Mesothelial cell of epicardium (in vitro differentiated cells): ENCODE results near the gene GCNT2. TPM values are rescaled to one million over a fixed set of nuclear protein-coding genes. Genes with fewer than 3 reads are reported as not detected.
"Not testable (repeated sequence)": the region's sequence is repeated elsewhere in the genome, so short reads cannot be mapped to it uniquely, and the experiment has no call there.

Experiments
- DNase-seq, 2 experiments: peaks; one replicate each; pipeline ENCODE4 v3.0.0; 2021; ENCODE audit warnings: low spot score in 2 of 2; ENCODE audit not compliant: unreplicated experiment in 2 of 2
- H3K27ac Mint-ChIP-seq: 2 replicates; pipeline ENCODE4 v1.8.0; 2021; ENCODE audit warnings: mixed read lengths
- H3K27me3 Mint-ChIP-seq: 2 replicates; pipeline ENCODE4 v1.8.0; 2021; ENCODE audit warnings: low read depth, mixed read lengths
- H3K36me3 Mint-ChIP-seq: 2 replicates; pipeline ENCODE4 v1.8.0; 2021; ENCODE audit warnings: mixed read lengths
- H3K4me1 Mint-ChIP-seq: 2 replicates; pipeline ENCODE4 v1.8.0; 2021; ENCODE audit warnings: mixed read lengths
- H3K4me3 Mint-ChIP-seq: 2 replicates; pipeline ENCODE4 v1.8.0; 2021; ENCODE audit warnings: mild to moderate bottlenecking, moderate library complexity, mixed read lengths
- H3K9me3 Mint-ChIP-seq: 2 replicates; pipeline ENCODE4 v1.8.0; 2021; ENCODE audit warnings: mixed read lengths
- total RNA-seq: library from RNA; stranded (reverse); gene quantifications from 3 replicates; pipeline ENCODE4 v1.2.1, GENCODE V29; 2021
- TF ChIP-seq, protein P1 (sequence below): fragments of 200-600 bp; sonication (generic); IDR thresholded peaks from one replicate; pipeline ENCODE4 v1.5.0; 2021; ENCODE audit warnings: antibody characterized with exemption; ENCODE audit not compliant: unreplicated experiment

The GCNT2 gene
- total RNA-seq, 1 donor from 2014 or later: 29.3 TPM

DNA sequence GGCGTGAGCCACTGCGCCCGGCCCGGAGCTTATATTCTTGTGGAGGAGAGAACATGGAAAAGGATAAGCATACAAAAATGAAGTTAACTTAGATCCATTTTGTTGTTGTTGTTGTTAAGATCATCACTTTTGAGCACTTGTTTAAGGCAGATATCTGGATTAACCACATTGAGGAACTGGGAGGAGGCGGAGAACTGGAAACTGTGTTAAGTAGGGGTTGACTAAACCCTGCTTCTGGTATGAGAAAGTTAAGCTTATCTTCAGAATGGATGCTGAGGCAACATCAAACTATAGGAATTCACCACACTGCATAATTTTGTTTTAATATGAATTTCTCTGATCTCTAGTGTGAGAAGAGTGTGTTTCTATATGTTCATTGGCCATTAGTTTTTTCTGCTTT, 57.6 kb downstream of the GCNT2 start:
- Mint-ChIP-seq H3K9me3 (no peaks in the 10 kb centered on the region), H3K27ac (no peak overlapping the region), H3K36me3 (peaks cover 11% of the 10 kb centered on the region), H3K27me3 (no peaks in the 10 kb centered on the region), H3K4me1 (peaks cover 24% of the 10 kb centered on the region), H3K4me3 (no peak overlapping the region)
- TF ChIP-seq, protein P1, sequence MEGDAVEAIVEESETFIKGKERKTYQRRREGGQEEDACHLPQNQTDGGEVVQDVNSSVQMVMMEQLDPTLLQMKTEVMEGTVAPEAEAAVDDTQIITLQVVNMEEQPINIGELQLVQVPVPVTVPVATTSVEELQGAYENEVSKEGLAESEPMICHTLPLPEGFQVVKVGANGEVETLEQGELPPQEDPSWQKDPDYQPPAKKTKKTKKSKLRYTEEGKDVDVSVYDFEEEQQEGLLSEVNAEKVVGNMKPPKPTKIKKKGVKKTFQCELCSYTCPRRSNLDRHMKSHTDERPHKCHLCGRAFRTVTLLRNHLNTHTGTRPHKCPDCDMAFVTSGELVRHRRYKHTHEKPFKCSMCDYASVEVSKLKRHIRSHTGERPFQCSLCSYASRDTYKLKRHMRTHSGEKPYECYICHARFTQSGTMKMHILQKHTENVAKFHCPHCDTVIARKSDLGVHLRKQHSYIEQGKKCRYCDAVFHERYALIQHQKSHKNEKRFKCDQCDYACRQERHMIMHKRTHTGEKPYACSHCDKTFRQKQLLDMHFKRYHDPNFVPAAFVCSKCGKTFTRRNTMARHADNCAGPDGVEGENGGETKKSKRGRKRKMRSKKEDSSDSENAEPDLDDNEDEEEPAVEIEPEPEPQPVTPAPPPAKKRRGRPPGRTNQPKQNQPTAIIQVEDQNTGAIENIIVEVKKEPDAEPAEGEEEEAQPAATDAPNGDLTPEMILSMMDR: no peak
- no peak for DNase-seq

DNA sequence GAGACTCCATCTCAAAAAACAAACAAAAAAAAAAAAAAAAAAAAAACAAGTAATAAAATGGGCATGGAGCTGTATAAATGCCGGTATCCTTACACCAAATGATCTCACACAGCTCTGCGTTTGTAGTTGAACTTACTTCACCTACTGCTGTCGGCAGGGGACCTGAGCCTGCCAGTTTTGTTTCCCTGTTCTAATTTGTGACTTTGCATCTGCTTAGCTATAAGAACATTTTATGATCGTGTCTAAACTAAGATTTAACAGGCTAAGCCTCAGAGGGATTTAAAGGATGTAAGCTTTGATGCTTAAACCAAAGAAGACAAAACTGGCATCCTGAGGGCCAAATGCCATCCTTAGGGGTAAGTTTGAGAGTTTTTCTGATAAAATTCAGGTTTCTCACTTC, 58.7 kb downstream of the GCNT2 start:
- Mint-ChIP-seq H3K4me1 (peaks cover 35% of the 10 kb centered on the region), H3K9me3 (no peaks in the 10 kb centered on the region), H3K36me3 (peaks cover 10% of the 10 kb centered on the region), H3K27ac (no peak overlapping the region), H3K27me3 (no peaks in the 10 kb centered on the region), H3K4me3 (no peak overlapping the region)
- no peak for DNase-seq
- TF ChIP-seq, protein P1: no peak

DNA sequence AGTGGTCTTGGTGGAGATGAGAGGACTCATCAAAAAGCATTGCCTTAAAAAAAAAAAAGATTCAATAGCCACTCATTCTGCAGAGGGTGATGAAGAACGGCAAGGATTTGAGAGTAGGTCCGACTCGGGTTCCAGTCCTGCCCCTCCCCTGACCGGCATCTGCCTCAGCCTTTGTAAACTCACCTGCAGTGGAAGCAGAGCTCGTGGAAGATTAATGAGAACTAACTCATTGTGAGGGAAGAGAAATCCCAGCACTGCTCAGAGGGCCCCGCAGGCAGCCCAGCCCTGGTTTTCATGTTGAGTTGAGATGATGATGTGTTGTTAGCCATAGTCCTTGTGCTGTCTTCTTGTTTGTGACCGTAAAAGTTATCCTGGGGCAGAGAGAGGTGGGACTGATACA, 59.4 kb downstream of the GCNT2 start:
- Mint-ChIP-seq H3K27ac (peak overlapping the region; percentile 11), H3K4me3 (no peak overlapping the region), H3K36me3 (peaks cover 6% of the 10 kb centered on the region), H3K27me3 (peaks cover under 1% of the 10 kb centered on the region), H3K4me1 (peaks cover 42% of the 10 kb centered on the region), H3K9me3 (no peaks in the 10 kb centered on the region)
- TF ChIP-seq, protein P1: no peak
- DNase-seq: no peak

DNA sequence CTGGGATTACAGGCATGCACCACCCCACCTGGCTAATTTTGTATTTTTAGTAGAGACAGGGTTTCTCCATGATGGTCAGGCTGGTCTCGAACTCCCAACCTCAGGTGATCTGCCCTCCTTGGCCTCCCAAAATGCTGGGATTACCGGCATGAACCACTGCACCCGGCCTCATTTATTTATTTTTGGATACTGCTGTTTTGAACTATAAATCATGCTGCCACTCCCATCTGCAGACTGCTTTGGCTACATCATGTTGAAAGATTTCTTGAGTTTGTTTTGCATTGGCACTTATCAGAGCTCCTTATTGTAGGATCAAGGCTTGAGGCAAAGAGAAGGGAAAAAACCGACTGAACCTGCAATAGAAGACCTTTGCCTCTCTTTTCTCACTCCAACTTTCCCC, 60.3 kb downstream of the GCNT2 start:
- not testable (repeated sequence) for H3K4me3 Mint-ChIP-seq, H3K27ac Mint-ChIP-seq, H3K36me3 Mint-ChIP-seq

DNA sequence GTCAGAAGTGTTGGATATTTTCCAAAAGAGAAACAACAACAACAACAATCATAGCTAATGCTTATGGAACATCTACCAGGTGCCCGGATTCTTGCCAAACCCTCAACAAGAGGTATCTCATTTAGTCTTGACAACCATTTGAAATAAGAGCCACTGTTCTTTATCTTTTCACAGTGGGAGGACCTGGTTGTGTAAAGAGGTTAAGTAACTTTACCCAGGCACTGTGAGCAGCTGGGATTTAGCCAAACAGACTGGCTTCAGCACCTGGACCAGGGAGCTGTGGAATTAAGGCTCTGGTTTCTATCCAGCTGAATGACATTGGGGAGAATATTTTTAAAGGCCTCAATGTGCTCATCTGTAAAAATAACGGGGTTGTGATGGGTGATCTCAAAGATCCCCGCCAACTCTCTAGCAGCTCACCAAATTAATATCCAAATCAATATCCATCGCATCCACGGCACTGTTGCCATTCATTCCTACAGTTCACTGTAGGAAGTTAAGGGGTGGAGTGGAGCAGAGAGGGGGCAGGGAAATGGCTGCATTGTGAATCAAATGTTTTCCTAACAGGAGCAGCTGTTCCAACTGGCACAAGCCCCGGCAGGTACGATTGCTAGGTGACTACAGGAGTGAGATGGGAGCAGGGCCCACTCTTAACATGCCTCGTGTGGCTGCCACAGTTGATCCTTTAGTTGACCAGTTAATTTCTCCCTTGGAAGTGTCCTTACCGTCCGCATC, 61.8 kb downstream of the GCNT2 start:
- H3K9me3 Mint-ChIP-seq: no peaks in the 10 kb centered on the region
- TF ChIP-seq, protein P1: no peak
- peaks cover 51% of the 10 kb centered on the region for H3K4me1 Mint-ChIP-seq
- no peak overlapping the region for H3K4me3 Mint-ChIP-seq
- H3K27ac Mint-ChIP-seq: peak overlapping the region; percentile 77
- peaks cover 3% of the 10 kb centered on the region for H3K27me3 Mint-ChIP-seq
- no peak for DNase-seq
- peaks cover under 1% of the 10 kb centered on the region for H3K36me3 Mint-ChIP-seq

More for the DNA sequence above, 60.3 kb downstream of the GCNT2 start:
- not testable (repeated sequence) for H3K27me3 Mint-ChIP-seq, DNase-seq, H3K9me3 Mint-ChIP-seq
- H3K4me1 Mint-ChIP-seq: peaks cover 50% of the 10 kb centered on the region

DNA sequence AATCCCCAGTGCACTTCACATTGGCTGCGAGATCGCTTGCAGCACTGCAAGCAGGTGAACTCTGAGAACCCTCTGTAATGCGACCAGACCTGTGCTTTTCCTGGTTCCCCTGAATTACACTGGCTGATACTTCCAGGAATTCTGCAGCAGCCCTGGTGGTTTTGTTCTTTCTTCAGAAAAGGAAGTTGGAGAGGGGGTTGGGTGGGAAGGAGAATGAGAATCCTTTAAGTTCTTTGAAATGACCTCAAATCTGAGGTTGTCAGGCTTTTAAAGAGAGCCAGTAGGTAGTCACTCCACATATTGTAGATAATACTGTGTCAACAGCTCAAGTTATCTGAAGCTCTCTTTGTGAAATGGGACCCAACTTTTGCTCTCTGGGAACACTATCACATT, 62.4 kb downstream of the GCNT2 start:
- Mint-ChIP-seq H3K27me3 (peaks cover 3% of the 10 kb centered on the region), H3K4me3 (no peak overlapping the region), H3K4me1 (peaks cover 51% of the 10 kb centered on the region), H3K27ac (peak overlapping the region; percentile 77), H3K36me3 (no peaks in the 10 kb centered on the region), H3K9me3 (no peaks in the 10 kb centered on the region)
- no peak for DNase-seq
- TF ChIP-seq, protein P1: no peak
